ENCODE data around the gene CD86. TPM values are rescaled to one million over a fixed set of nuclear protein-coding genes. Genes with fewer than 3 reads are reported as not detected.

The CD86 gene
- total RNA-seq, 1 experiment from 2014 or later, result not detected

DNA sequence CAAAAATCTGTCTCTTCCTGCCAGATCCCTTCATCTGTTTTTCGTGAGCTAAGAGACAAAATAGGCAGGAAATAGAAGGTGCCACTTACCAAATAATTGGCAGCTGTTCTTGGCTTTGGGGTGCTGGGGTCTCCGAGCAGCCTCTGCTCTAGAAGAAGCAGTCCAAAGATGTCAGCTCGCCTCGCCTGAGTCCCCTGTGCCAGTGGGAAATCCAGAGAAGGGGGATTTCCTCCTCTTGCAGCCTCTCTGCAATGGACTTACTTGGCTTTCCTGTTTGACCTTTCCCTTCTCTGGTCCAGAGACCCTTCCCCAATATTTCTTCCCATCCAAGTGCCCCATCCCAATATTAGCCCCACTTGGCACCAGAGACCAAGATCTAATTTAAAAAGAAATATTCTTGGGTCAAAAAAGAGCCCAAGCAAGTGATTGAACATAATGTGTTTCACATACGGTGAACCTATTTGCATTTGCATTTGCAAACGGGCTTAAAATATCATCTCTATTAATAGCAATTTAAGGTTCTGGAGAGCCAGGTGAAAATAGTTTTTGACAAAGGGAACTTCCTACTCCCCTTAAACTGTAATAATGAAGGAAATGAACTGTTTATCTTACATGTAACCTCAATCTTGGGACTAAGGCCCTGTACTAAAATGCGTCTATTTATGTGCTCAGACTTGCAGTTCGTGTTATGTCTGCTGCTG is 23.2 kb downstream of the CD86 start:
- Histone ChIP-seq H3K4me3 (ENCODE audit: low read depth in 2 of 2, low read length in 2 of 2) (no peak overlapping the region), H3K27ac (ENCODE audit: low read length) (no peak overlapping the region), H3K27me3 (ENCODE audit: control insufficient read depth, insufficient read depth, low read length) (peaks cover 7% of the 10 kb centered on the region; the same call in 1 of the 2 replicates), H3K4me1 (ENCODE audit: control insufficient read depth, insufficient read depth, low read length) (no peaks in the 10 kb centered on the region), H3K36me3 (ENCODE audit: control insufficient read depth, insufficient read depth, low read length) (no peaks in the 10 kb centered on the region), H3K9me3 (ENCODE audit: control insufficient read depth, insufficient read depth, low read depth, low read length) (no peaks in the 10 kb centered on the region)
- intact Hi-C loops (cut with micrococcal nuclease; ENCODE audit: unreplicated experiment) (no loop called here), in situ Hi-C loops (cut with HindIII; ENCODE audit: low pct_unique_long_range_greater_than_20kb, low sequenced_read_pairs) (no loop called here)
- no TSS peak for BruUV-seq (replicated peaks)
- ATAC-seq, result no peak
- CTCF ChIA-PET, result no interaction called here
- TF ChIP-seq, protein P1, sequence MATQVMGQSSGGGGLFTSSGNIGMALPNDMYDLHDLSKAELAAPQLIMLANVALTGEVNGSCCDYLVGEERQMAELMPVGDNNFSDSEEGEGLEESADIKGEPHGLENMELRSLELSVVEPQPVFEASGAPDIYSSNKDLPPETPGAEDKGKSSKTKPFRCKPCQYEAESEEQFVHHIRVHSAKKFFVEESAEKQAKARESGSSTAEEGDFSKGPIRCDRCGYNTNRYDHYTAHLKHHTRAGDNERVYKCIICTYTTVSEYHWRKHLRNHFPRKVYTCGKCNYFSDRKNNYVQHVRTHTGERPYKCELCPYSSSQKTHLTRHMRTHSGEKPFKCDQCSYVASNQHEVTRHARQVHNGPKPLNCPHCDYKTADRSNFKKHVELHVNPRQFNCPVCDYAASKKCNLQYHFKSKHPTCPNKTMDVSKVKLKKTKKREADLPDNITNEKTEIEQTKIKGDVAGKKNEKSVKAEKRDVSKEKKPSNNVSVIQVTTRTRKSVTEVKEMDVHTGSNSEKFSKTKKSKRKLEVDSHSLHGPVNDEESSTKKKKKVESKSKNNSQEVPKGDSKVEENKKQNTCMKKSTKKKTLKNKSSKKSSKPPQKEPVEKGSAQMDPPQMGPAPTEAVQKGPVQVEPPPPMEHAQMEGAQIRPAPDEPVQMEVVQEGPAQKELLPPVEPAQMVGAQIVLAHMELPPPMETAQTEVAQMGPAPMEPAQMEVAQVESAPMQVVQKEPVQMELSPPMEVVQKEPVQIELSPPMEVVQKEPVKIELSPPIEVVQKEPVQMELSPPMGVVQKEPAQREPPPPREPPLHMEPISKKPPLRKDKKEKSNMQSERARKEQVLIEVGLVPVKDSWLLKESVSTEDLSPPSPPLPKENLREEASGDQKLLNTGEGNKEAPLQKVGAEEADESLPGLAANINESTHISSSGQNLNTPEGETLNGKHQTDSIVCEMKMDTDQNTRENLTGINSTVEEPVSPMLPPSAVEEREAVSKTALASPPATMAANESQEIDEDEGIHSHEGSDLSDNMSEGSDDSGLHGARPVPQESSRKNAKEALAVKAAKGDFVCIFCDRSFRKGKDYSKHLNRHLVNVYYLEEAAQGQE (IDR thresholded peaks at IDR 0.05; ENCODE audit: insufficient read depth in 1 of 2, low read depth in 2 of 2, low read length in 1 of 2), result no peak
- TF ChIP-seq SIN3A (IDR thresholded peaks at IDR 0.05; ENCODE audit: borderline replicate concordance, insufficient read depth, low read depth, low read length), result no peak
- no peak for TF ChIP-seq TCF7L2 (IDR thresholded peaks at IDR 0.05; ENCODE audit: low read depth, low read length)
- TF ChIP-seq POLR2AphosphoS5 (IDR thresholded peaks at IDR 0.05; ENCODE audit: low read depth, low read length), result no peak
- TF ChIP-seq, protein P2, sequence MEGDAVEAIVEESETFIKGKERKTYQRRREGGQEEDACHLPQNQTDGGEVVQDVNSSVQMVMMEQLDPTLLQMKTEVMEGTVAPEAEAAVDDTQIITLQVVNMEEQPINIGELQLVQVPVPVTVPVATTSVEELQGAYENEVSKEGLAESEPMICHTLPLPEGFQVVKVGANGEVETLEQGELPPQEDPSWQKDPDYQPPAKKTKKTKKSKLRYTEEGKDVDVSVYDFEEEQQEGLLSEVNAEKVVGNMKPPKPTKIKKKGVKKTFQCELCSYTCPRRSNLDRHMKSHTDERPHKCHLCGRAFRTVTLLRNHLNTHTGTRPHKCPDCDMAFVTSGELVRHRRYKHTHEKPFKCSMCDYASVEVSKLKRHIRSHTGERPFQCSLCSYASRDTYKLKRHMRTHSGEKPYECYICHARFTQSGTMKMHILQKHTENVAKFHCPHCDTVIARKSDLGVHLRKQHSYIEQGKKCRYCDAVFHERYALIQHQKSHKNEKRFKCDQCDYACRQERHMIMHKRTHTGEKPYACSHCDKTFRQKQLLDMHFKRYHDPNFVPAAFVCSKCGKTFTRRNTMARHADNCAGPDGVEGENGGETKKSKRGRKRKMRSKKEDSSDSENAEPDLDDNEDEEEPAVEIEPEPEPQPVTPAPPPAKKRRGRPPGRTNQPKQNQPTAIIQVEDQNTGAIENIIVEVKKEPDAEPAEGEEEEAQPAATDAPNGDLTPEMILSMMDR (IDR thresholded peaks at IDR 0.05), result no peak
- POLR2A ChIA-PET, result no interaction called here
- DNase-seq (ENCODE audit: low read depth, low spot score), result no peak

DNA sequence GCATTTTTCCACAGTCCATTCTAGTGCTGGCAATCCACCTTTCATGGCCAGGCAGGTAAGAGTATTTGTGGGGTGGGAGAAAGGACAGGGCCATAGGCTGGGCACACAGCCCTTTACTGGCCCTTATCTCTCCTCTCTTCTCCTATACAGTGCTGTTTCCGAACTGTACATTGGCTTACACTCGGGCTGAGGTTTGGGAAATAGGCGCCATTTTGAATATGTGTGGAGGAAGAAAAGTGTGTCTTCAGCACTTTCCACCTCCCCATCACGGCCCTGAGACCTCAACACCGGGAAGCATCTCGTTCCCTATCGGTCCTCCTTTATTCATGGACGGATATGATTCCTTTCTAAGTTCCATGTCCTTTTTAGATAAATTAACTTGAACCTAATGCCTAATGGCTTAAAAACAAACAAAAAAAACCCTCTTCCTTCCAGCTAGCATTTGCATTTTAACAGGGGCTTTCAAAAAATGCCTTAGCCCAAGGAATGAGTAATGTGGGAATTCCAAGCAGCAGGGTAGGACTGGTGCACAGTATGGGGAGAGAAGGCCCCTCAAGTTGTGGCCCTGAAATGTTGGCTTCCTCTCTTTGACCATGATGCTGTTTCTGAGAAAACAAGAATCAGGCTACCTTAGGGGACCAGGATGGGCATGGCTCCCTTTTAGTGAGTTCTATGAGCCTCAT is 24.5 kb downstream of the CD86 start:
- ChIA-PET CTCF (no interaction called here), POLR2A (no interaction called here)
- peaks cover 8% of the 10 kb centered on the region; the same call in 1 of the 2 replicates for H3K27me3 ChIP-seq (ENCODE audit: control insufficient read depth, insufficient read depth, low read length)
- TF ChIP-seq POLR2AphosphoS5 (IDR thresholded peaks at IDR 0.05; ENCODE audit: low read depth, low read length) (no peak), SIN3A (IDR thresholded peaks at IDR 0.05; ENCODE audit: borderline replicate concordance, insufficient read depth, low read depth, low read length) (no peak), TCF7L2 (IDR thresholded peaks at IDR 0.05; ENCODE audit: low read depth, low read length) (no peak)
- TF ChIP-seq, protein P1 (IDR thresholded peaks at IDR 0.05; ENCODE audit: insufficient read depth in 1 of 2, low read depth in 2 of 2, low read length in 1 of 2), result no peak
- TF ChIP-seq, protein P2 (IDR thresholded peaks at IDR 0.05), result no peak
- H3K4me1 ChIP-seq (ENCODE audit: control insufficient read depth, insufficient read depth, low read length), result no peaks in the 10 kb centered on the region
- H3K9me3 ChIP-seq (ENCODE audit: control insufficient read depth, insufficient read depth, low read depth, low read length), result no peaks in the 10 kb centered on the region
- intact Hi-C loops (cut with micrococcal nuclease; ENCODE audit: unreplicated experiment), result no loop called here
- no peak overlapping the region for H3K27ac ChIP-seq (ENCODE audit: low read length)
- DNase-seq (ENCODE audit: low read depth, low spot score), result no peak
- no peak overlapping the region for H3K4me3 ChIP-seq (ENCODE audit: low read depth in 2 of 2, low read length in 2 of 2)
- H3K36me3 ChIP-seq (ENCODE audit: control insufficient read depth, insufficient read depth, low read length), result no peaks in the 10 kb centered on the region
- BruUV-seq (replicated peaks), result no TSS peak
- ATAC-seq, result no peak
- in situ Hi-C loops (cut with HindIII; ENCODE audit: low pct_unique_long_range_greater_than_20kb, low sequenced_read_pairs), result no loop called here
